HEK293 (cell line): Measurements from ENCODE around the gene AFF4.

Experiments
- FEZF1 ChIP-seq: fragments of 450-650 bp; formaldehyde crosslinking; IDR thresholded peaks from 2 replicates; pipeline ENCODE4 v1.5.1; 2016; ENCODE audit warnings: missing biosample characterization, missing genetic modification characterization
- GLIS1 ChIP-seq: fragments of 450-650 bp; formaldehyde crosslinking; IDR thresholded peaks from 2 replicates; pipeline ENCODE4 v1.5.1; 2016; ENCODE audit warnings: missing biosample characterization, missing genetic modification characterization
- GLIS2 ChIP-seq: fragments of 450-650 bp; formaldehyde crosslinking; IDR thresholded peaks from 2 replicates; pipeline ENCODE4 v1.5.1; 2016; ENCODE audit warnings: missing biosample characterization, missing genetic modification characterization
- HOXC10 ChIP-seq: sonication (generic); formaldehyde crosslinking; IDR thresholded peaks from 2 replicates; pipeline ENCODE4 v1.8.1; 2023; ENCODE audit warnings: mild to moderate bottlenecking, missing genetic modification reagents
- MEIS1 ChIP-seq: sonication (generic); formaldehyde crosslinking; IDR thresholded peaks from 2 replicates; pipeline ENCODE4 v1.8.1; 2022; ENCODE audit warnings: missing genetic modification reagents, mild to moderate bottlenecking, borderline replicate concordance
- MYNN ChIP-seq: fragments of 450-650 bp; formaldehyde crosslinking; IDR thresholded peaks from 2 replicates; pipeline ENCODE4 v1.5.1; 2016; ENCODE audit warnings: missing biosample characterization, missing genetic modification characterization, borderline replicate concordance
- TRIM28 ChIP-seq: IDR thresholded peaks from 2 replicates; pipeline ENCODE4 v1.6.1; 2011; ENCODE audit warnings: low read length, control low read depth, borderline replicate concordance
- WT1 ChIP-seq: fragments of 450-650 bp; formaldehyde crosslinking; IDR thresholded peaks from 2 replicates; pipeline ENCODE4 v1.5.1; 2016; ENCODE audit warnings: missing biosample characterization, missing genetic modification characterization
- ZBTB17 ChIP-seq: fragments of 450-650 bp; formaldehyde crosslinking; IDR thresholded peaks from 2 replicates; pipeline ENCODE4 v1.5.1; 2016; ENCODE audit warnings: missing biosample characterization, missing genetic modification characterization
- ZBTB20 ChIP-seq: fragments of 450-650 bp; formaldehyde crosslinking; IDR thresholded peaks from 2 replicates; pipeline ENCODE4 v1.5.1; 2016; ENCODE audit warnings: missing biosample characterization, missing genetic modification characterization
- ZBTB26 ChIP-seq: fragments of 450-650 bp; formaldehyde crosslinking; optimal IDR thresholded peaks from 2 replicates; pipeline ENCODE3; 2016; ENCODE audit warnings: missing biosample characterization, mild to moderate bottlenecking, missing genetic modification characterization
- ZNF138 ChIP-seq: fragments of 450-650 bp; formaldehyde crosslinking; IDR thresholded peaks from 2 replicates; pipeline ENCODE4 v1.5.1; 2016; ENCODE audit warnings: missing biosample characterization, missing genetic modification characterization, borderline replicate concordance
- ZNF2 ChIP-seq: fragments of 450-650 bp; formaldehyde crosslinking; IDR thresholded peaks from 2 replicates; pipeline ENCODE4 v1.5.1; 2016; ENCODE audit warnings: missing biosample characterization, missing genetic modification characterization
- ZNF302 ChIP-seq: fragments of 450-650 bp; formaldehyde crosslinking; IDR thresholded peaks from 2 replicates; pipeline ENCODE4 v1.5.1; 2016; ENCODE audit warnings: missing biosample characterization, missing genetic modification characterization, low read depth
- ZNF362 ChIP-seq: fragments of 450-650 bp; formaldehyde crosslinking; IDR thresholded peaks from 2 replicates; pipeline ENCODE4 v1.5.1; 2016; ENCODE audit warnings: missing biosample characterization, missing genetic modification characterization
- ZNF473 ChIP-seq: fragments of 450-650 bp; formaldehyde crosslinking; IDR thresholded peaks from 2 replicates; pipeline ENCODE4 v1.5.1; 2017; ENCODE audit warnings: missing biosample characterization, missing genetic modification characterization
- ZNF530 ChIP-seq: fragments of 450-650 bp; formaldehyde crosslinking; IDR thresholded peaks from 2 replicates; pipeline ENCODE4 v1.5.1; 2016; ENCODE audit warnings: low read depth, missing biosample characterization, missing genetic modification characterization
- ZNF624 ChIP-seq: fragments of 450-650 bp; formaldehyde crosslinking; IDR thresholded peaks from 2 replicates; pipeline ENCODE4 v1.5.1; 2017; ENCODE audit warnings: missing biosample characterization, missing genetic modification characterization
- ZNF626 ChIP-seq: fragments of 450-650 bp; sonication (Bioruptor Pico); formaldehyde crosslinking; IDR thresholded peaks from 2 replicates; pipeline ENCODE4 v1.5.1; 2018; ENCODE audit warnings: missing biosample characterization, missing genetic modification characterization, inconsistent platforms
- ZNF660 ChIP-seq: fragments of 450-650 bp; IDR thresholded peaks from 2 replicates; pipeline ENCODE4 v1.5.1; 2018; ENCODE audit warnings: missing biosample characterization, mild to moderate bottlenecking, missing genetic modification characterization
- ZNF670 ChIP-seq: fragments of 450-650 bp; formaldehyde crosslinking; IDR thresholded peaks from 2 replicates; pipeline ENCODE4 v1.5.1; 2016; ENCODE audit warnings: missing biosample characterization, missing genetic modification characterization, low read depth
- ZNF677 ChIP-seq: fragments of 450-650 bp; IDR thresholded peaks from 2 replicates; pipeline ENCODE4 v1.5.0; 2018; ENCODE audit warnings: missing biosample characterization, mild to moderate bottlenecking, missing genetic modification characterization, moderate library complexity
- ZNF76 ChIP-seq: fragments of 450-650 bp; formaldehyde crosslinking; IDR thresholded peaks from 2 replicates; pipeline ENCODE4; 2016; ENCODE audit warnings: low read depth, missing biosample characterization, missing genetic modification characterization, borderline replicate concordance
- ZNF843 ChIP-seq: fragments of 450-650 bp; formaldehyde crosslinking; IDR thresholded peaks from 2 replicates; pipeline ENCODE4 v1.5.1; 2016; ENCODE audit warnings: missing biosample characterization, missing genetic modification characterization
- TF ChIP-seq, protein P1 (sequence below): fragments of 450-650 bp; formaldehyde crosslinking; IDR thresholded peaks from 2 replicates; pipeline ENCODE4 v1.5.1; 2016; ENCODE audit warnings: missing biosample characterization, missing genetic modification characterization
- TF ChIP-seq, protein P2 (sequence below): fragments of 450-650 bp; formaldehyde crosslinking; IDR thresholded peaks from 2 replicates; pipeline ENCODE4 v1.5.1; 2017; ENCODE audit warnings: missing biosample characterization, missing genetic modification characterization
- TF ChIP-seq, protein P3 (sequence below): fragments of 450-650 bp; formaldehyde crosslinking; IDR thresholded peaks from 2 replicates; pipeline ENCODE4 v1.5.1; 2016; ENCODE audit warnings: missing biosample characterization, missing genetic modification characterization
- TF ChIP-seq, protein P4 (sequence below): fragments of 450-650 bp; formaldehyde crosslinking; IDR thresholded peaks from 2 replicates; pipeline ENCODE4 v1.5.1; 2016; ENCODE audit warnings: missing biosample characterization, missing genetic modification characterization

The AFF4 gene

GRCh38 chr5:132963171-132964104, at the start of gene AFF4 (continued):
- no peak for TF ChIP-seq ZNF626 (tag by site-specific recombination)
- TF ChIP-seq TRIM28 = no peak
- TF ChIP-seq ZNF677 = no peak
- TF ChIP-seq HOXC10 = no peak
- TF ChIP-seq FEZF1 = peak; percentile 26; the same call in 1 of the 2 replicates
- peak; percentile 87 for TF ChIP-seq GLIS1 (tag by site-specific recombination)
- TF ChIP-seq GLIS2 (tag by site-specific recombination) = peak; percentile 99
- TF ChIP-seq ZNF843 = peak; percentile 71
- TF ChIP-seq, protein P1, sequence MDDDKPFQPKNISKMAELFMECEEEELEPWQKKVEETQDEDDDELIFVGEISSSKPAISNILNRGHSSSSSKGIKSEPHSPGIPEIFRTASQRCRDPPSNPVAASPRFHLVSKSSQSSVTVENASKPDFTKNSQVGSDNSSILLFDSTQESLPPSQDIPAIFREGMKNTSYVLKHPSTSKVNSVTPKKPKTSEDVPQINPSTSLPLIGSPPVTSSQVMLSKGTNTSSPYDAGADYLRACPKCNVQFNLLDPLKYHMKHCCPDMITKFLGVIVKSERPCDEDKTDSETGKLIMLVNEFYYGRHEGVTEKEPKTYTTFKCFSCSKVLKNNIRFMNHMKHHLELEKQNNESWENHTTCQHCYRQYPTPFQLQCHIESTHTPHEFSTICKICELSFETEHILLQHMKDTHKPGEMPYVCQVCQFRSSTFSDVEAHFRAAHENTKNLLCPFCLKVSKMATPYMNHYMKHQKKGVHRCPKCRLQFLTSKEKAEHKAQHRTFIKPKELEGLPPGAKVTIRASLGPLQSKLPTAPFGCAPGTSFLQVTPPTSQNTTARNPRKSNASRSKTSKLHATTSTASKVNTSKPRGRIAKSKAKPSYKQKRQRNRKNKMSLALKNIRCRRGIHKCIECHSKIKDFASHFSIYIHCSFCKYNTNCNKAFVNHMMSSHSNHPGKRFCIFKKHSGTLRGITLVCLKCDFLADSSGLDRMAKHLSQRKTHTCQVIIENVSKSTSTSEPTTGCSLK = no peak
- TF ChIP-seq, protein P2, sequence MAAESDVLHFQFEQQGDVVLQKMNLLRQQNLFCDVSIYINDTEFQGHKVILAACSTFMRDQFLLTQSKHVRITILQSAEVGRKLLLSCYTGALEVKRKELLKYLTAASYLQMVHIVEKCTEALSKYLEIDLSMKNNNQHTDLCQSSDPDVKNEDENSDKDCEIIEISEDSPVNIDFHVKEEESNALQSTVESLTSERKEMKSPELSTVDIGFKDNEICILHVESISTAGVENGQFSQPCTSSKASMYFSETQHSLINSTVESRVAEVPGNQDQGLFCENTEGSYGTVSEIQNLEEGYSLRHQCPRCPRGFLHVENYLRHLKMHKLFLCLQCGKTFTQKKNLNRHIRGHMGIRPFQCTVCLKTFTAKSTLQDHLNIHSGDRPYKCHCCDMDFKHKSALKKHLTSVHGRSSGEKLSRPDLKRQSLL (tag by site-specific recombination) = peak; percentile 49; the same call in 1 of the 2 replicates
- peak; percentile 55 for TF ChIP-seq ZBTB17 (tag by site-specific recombination)
- TF ChIP-seq ZNF624 (tag by site-specific recombination) = no peak
- TF ChIP-seq, protein P3, sequence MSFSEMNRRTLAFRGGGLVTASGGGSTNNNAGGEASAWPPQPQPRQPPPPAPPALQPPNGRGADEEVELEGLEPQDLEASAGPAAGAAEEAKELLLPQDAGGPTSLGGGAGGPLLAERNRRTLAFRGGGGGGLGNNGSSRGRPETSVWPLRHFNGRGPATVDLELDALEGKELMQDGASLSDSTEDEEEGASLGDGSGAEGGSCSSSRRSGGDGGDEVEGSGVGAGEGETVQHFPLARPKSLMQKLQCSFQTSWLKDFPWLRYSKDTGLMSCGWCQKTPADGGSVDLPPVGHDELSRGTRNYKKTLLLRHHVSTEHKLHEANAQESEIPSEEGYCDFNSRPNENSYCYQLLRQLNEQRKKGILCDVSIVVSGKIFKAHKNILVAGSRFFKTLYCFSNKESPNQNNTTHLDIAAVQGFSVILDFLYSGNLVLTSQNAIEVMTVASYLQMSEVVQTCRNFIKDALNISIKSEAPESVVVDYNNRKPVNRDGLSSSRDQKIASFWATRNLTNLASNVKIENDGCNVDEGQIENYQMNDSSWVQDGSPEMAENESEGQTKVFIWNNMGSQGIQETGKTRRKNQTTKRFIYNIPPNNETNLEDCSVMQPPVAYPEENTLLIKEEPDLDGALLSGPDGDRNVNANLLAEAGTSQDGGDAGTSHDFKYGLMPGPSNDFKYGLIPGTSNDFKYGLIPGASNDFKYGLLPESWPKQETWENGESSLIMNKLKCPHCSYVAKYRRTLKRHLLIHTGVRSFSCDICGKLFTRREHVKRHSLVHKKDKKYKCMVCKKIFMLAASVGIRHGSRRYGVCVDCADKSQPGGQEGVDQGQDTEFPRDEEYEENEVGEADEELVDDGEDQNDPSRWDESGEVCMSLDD = peak; percentile 96
- peak; percentile 67 for TF ChIP-seq WT1 (tag by site-specific recombination)
- no peak for TF ChIP-seq ZNF670 (tag by site-specific recombination)
- peak; percentile 76 for TF ChIP-seq ZNF2 (tag by site-specific recombination)
- peak; percentile 99 for TF ChIP-seq ZBTB20 (tag by site-specific recombination)
- TF ChIP-seq, protein P4, sequence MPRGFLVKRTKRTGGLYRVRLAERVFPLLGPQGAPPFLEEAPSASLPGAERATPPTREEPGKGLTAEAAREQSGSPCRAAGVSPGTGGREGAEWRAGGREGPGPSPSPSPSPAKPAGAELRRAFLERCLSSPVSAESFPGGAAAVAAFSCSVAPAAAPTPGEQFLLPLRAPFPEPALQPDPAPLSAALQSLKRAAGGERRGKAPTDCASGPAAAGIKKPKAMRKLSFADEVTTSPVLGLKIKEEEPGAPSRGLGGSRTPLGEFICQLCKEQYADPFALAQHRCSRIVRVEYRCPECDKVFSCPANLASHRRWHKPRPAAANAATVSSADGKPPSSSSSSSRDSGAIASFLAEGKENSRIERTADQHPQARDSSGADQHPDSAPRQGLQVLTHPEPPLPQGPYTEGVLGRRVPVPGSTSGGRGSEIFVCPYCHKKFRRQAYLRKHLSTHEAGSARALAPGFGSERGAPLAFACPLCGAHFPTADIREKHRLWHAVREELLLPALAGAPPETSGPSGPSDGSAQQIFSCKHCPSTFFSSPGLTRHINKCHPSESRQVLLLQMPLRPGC (tag by site-specific recombination) = no peak; the same call in 1 of the 2 replicates
- peak; percentile 56 for TF ChIP-seq ZNF660 (tag by site-specific recombination)
- peak; percentile 83 for TF ChIP-seq ZBTB26 (tag by site-specific recombination)
- no peak for TF ChIP-seq MYNN
- no peak for TF ChIP-seq ZNF302 (tag by site-specific recombination)
- peak; percentile 55; the same call in 1 of the 2 replicates for TF ChIP-seq ZNF76 (tag by site-specific recombination)
- TF ChIP-seq ZNF138 (tag by site-specific recombination) = no peak
- TF ChIP-seq ZNF362 (tag by site-specific recombination) = no peak; the same call in 1 of the 2 replicates
- TF ChIP-seq ZNF473 (tag by site-specific recombination) = no peak
- TF ChIP-seq MEIS1 (CRISPR knock-in tag) = no peak
- TF ChIP-seq ZNF530 = no peak
